ENCODE measurements around the gene SCN3A.
A peak's percentile ranks its signal among the peaks of the same experiment; 100 is the strongest.

Gene SCN3A

GRCh38 chr2:165068487-165068757 lies 135.4 kb downstream of the SCN3A start:
- Histone ChIP-seq H3K4me3 (ENCODE audit: low read length) (peak overlapping the region; percentile 70; the same call in 1 of the 2 replicates), H3K9ac (ENCODE audit: low read depth, low read length) (peak overlapping the region; percentile 72; the same call in 1 of the 2 replicates), H3K4me1 (ENCODE audit: insufficient read depth, low read length) (peaks cover 32% of the 10 kb centered on the region; the same call in 1 of the 2 replicates), H3K27ac (ENCODE audit: low read length) (peak overlapping the region; percentile 91), H3K27me3 (ENCODE audit: insufficient read depth, low read length) (no peaks in the 10 kb centered on the region), H3K36me3 (ENCODE audit: insufficient read depth, low read depth, low read length) (no peaks in the 10 kb centered on the region), H3K9me3 (ENCODE audit: insufficient read depth, low read depth, low read length) (no peaks in the 10 kb centered on the region)

GRCh38 chr2:165067643-165068486 lies 136.0 kb downstream of the SCN3A start:
- no peaks in the 10 kb centered on the region for H3K27me3 ChIP-seq (ENCODE audit: insufficient read depth, low read length)
- H3K36me3 ChIP-seq (ENCODE audit: insufficient read depth, low read depth, low read length): no peaks in the 10 kb centered on the region
- no peaks in the 10 kb centered on the region for H3K9me3 ChIP-seq (ENCODE audit: insufficient read depth, low read depth, low read length)
- H3K4me3 ChIP-seq (ENCODE audit: low read length): peak overlapping the region; percentile 70
- peak overlapping the region; percentile 72; the same call in 1 of the 2 replicates for H3K9ac ChIP-seq (ENCODE audit: low read depth, low read length)
- H3K27ac ChIP-seq (ENCODE audit: low read length): peak overlapping the region; percentile 91
- peaks cover 32% of the 10 kb centered on the region; the same call in 1 of the 2 replicates for H3K4me1 ChIP-seq (ENCODE audit: insufficient read depth, low read length)

DNA sequence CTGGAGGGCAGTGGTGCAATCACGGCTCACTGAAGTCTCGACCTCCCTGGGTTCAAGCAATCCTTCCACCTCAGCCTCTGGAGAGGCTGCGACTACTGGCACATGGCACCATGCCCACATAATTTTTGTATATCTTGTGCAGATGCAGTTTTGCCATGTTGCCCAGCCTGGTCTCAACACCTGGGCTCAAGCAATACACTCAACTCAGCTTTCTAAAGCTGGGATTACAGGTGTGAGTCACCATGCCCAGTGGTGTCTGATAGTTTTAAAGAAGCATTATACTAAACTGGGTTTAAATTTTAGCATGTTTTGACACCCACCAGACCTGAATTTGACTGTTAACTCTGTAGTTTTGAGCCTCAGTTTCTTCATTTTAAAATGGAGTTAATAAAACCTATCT lies 139.1 kb downstream of the SCN3A start:
- no peak overlapping the region for H3K9ac ChIP-seq (ENCODE audit: low read depth, low read length)
- H3K4me3 ChIP-seq (ENCODE audit: low read length): no peak overlapping the region
- H3K36me3 ChIP-seq (ENCODE audit: insufficient read depth, low read depth, low read length): no peaks in the 10 kb centered on the region
- peaks cover 27% of the 10 kb centered on the region; the same call in 1 of the 2 replicates for H3K4me1 ChIP-seq (ENCODE audit: insufficient read depth, low read length)
- H3K27me3 ChIP-seq (ENCODE audit: insufficient read depth, low read length): no peaks in the 10 kb centered on the region
- no peak overlapping the region for H3K27ac ChIP-seq (ENCODE audit: low read length)
- no peaks in the 10 kb centered on the region for H3K9me3 ChIP-seq (ENCODE audit: insufficient read depth, low read depth, low read length)

DNA sequence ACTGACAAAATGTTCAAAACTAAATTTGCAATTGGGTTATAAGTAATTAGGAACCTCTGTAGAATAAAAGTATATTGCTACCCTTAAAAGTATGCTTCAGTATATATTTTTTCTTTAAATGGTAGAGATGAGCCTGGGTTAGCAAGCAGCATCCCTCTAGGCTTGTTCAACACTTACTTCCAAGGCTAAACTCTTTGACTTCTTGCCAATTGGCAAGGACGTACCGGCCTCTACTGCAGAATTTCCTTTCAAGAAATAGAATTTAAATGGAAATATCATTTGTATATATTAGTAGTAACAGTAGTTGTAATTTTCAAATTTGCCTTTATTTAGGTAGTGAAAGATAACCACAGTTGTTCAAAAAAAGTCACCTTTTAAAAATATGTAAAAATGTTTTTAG lies 143.4 kb downstream of the SCN3A start:
- no peak overlapping the region for H3K4me3 ChIP-seq (ENCODE audit: low read length)
- no peaks in the 10 kb centered on the region for H3K27me3 ChIP-seq (ENCODE audit: insufficient read depth, low read length)
- H3K27ac ChIP-seq (ENCODE audit: low read length): no peak overlapping the region
- H3K4me1 ChIP-seq (ENCODE audit: insufficient read depth, low read length): no peaks in the 10 kb centered on the region
- H3K9ac ChIP-seq (ENCODE audit: low read depth, low read length): no peak overlapping the region
- no peaks in the 10 kb centered on the region for H3K36me3 ChIP-seq (ENCODE audit: insufficient read depth, low read depth, low read length)
- no peaks in the 10 kb centered on the region for H3K9me3 ChIP-seq (ENCODE audit: insufficient read depth, low read depth, low read length)

- H3K27me3 ChIP-seq (ENCODE audit: insufficient read depth, low read length): no peaks in the 10 kb centered on the region
- no peaks in the 10 kb centered on the region for H3K4me1 ChIP-seq (ENCODE audit: insufficient read depth, low read length)
- no peak overlapping the region for H3K9ac ChIP-seq (ENCODE audit: low read depth, low read length)
- H3K9me3 ChIP-seq (ENCODE audit: insufficient read depth, low read depth, low read length): no peaks in the 10 kb centered on the region
- H3K36me3 ChIP-seq (ENCODE audit: insufficient read depth, low read depth, low read length): no peaks in the 10 kb centered on the region
- H3K4me3 ChIP-seq (ENCODE audit: low read length): no peak overlapping the region
- no peak overlapping the region for H3K27ac ChIP-seq (ENCODE audit: low read length)
Observed at GRCh38 chr2:165058476-165059265, 145.2 kb downstream of the SCN3A start.

DNA sequence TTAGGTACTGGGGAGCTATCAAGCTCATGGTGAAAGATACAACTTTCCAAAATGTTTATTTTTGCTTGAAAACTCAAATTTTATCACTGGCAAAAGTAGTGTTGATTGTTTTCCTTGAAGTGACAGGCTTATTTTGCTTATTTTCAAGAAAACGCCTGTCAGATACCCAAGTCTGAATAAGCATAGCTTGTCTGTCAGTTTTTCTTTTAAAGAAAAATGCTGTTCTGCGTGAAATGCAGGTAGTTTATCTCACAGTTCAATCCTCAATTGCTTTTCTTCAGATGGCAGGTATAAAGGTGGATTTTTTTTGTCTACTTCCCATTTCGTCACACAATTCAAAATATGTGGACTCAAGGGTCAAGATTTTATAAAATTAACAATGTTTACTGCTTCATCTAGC lies 145.9 kb downstream of the SCN3A start:
- H3K36me3 ChIP-seq (ENCODE audit: insufficient read depth, low read depth, low read length): no peaks in the 10 kb centered on the region
- H3K4me1 ChIP-seq (ENCODE audit: insufficient read depth, low read length): no peaks in the 10 kb centered on the region
- H3K9me3 ChIP-seq (ENCODE audit: insufficient read depth, low read depth, low read length): no peaks in the 10 kb centered on the region
- H3K27ac ChIP-seq (ENCODE audit: low read length): no peak overlapping the region
- no peak overlapping the region for H3K9ac ChIP-seq (ENCODE audit: low read depth, low read length)
- H3K27me3 ChIP-seq (ENCODE audit: insufficient read depth, low read length): no peaks in the 10 kb centered on the region
- no peak overlapping the region for H3K4me3 ChIP-seq (ENCODE audit: low read length)

DNA sequence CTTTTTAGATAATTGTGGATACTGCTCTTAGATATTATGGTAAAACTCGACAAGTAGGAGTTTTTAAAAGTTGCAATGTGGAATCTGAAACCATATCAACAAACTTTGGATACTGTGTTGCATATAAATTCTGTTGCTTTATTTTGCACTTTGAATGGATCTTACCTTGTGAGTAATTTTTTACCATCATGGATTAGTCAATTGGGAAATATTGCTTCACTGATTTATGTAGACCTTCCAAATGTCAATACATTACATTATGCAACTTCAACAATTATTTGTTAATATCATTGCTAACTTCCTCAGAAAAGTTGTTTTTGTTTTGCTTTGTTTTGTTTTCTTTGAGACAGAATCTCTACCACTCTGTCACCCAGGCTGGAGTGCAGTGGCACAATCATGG lies 146.5 kb downstream of the SCN3A start:
- Histone ChIP-seq H3K9ac (ENCODE audit: low read depth, low read length) (no peak overlapping the region), H3K36me3 (ENCODE audit: insufficient read depth, low read depth, low read length) (no peaks in the 10 kb centered on the region), H3K27ac (ENCODE audit: low read length) (no peak overlapping the region), H3K4me3 (ENCODE audit: low read length) (no peak overlapping the region), H3K9me3 (ENCODE audit: insufficient read depth, low read depth, low read length) (no peaks in the 10 kb centered on the region), H3K27me3 (ENCODE audit: insufficient read depth, low read length) (no peaks in the 10 kb centered on the region), H3K4me1 (ENCODE audit: insufficient read depth, low read length) (no peaks in the 10 kb centered on the region)

- Histone ChIP-seq H3K4me1 (ENCODE audit: insufficient read depth, low read length) (no peaks in the 10 kb centered on the region), H3K36me3 (ENCODE audit: insufficient read depth, low read depth, low read length) (no peaks in the 10 kb centered on the region), H3K9me3 (ENCODE audit: insufficient read depth, low read depth, low read length) (no peaks in the 10 kb centered on the region), H3K27ac (ENCODE audit: low read length) (no peak overlapping the region), H3K9ac (ENCODE audit: low read depth, low read length) (no peak overlapping the region), H3K27me3 (ENCODE audit: insufficient read depth, low read length) (no peaks in the 10 kb centered on the region), H3K4me3 (ENCODE audit: low read length) (no peak overlapping the region)
Observed at GRCh38 chr2:165056564-165056963, 147.3 kb downstream of the SCN3A start.

GRCh38 chr2:165055082-165055851 lies 148.6 kb downstream of the SCN3A start:
- Histone ChIP-seq H3K27me3 (ENCODE audit: insufficient read depth, low read length) (no peaks in the 10 kb centered on the region), H3K9me3 (ENCODE audit: insufficient read depth, low read depth, low read length) (no peaks in the 10 kb centered on the region), H3K36me3 (ENCODE audit: insufficient read depth, low read depth, low read length) (no peaks in the 10 kb centered on the region), H3K4me1 (ENCODE audit: insufficient read depth, low read length) (no peaks in the 10 kb centered on the region), H3K4me3 (ENCODE audit: low read length) (no peak overlapping the region), H3K27ac (ENCODE audit: low read length) (no peak overlapping the region), H3K9ac (ENCODE audit: low read depth, low read length) (no peak overlapping the region)

DNA sequence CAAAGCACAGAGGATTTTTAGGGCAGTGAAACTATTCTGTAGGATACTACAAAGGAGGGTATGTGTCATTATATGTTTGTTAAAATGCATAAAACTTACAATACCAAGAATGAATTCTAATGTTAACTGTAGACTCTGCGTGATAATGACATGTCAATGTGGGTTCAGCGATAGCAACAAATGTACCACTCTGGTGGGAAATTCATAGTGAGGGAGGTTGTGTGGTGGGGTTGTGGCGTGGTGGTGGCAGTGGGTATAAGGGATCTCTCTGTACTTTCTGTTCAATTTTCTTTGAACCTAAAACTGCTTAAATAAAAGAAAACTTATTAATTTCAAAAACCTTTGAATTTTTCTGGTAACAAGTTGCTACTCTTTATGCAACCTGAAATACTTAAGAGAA lies 149.2 kb downstream of the SCN3A start:
- H3K4me3 ChIP-seq (ENCODE audit: low read length): no peak overlapping the region

GRCh38 chr2:165044505-165045303 lies 159.1 kb downstream of the SCN3A start:
- Histone ChIP-seq H3K9ac (ENCODE audit: low read depth, low read length) (no peak overlapping the region), H3K27ac (ENCODE audit: low read length) (no peak overlapping the region), H3K4me1 (ENCODE audit: insufficient read depth, low read length) (0 out of 2 replicates have a peak, but pooled peaks cover 7% of the 10 kb centered on the region), H3K4me3 (ENCODE audit: low read length) (no peak overlapping the region), H3K27me3 (ENCODE audit: insufficient read depth, low read length) (no peaks in the 10 kb centered on the region), H3K9me3 (ENCODE audit: insufficient read depth, low read depth, low read length) (no peaks in the 10 kb centered on the region), H3K36me3 (ENCODE audit: insufficient read depth, low read depth, low read length) (no peaks in the 10 kb centered on the region)

More for the DNA sequence above, 149.2 kb downstream of the SCN3A start:
- Histone ChIP-seq H3K4me1 (ENCODE audit: insufficient read depth, low read length) (no peaks in the 10 kb centered on the region), H3K9me3 (ENCODE audit: insufficient read depth, low read depth, low read length) (no peaks in the 10 kb centered on the region), H3K27ac (ENCODE audit: low read length) (no peak overlapping the region), H3K9ac (ENCODE audit: low read depth, low read length) (no peak overlapping the region), H3K27me3 (ENCODE audit: insufficient read depth, low read length) (no peaks in the 10 kb centered on the region), H3K36me3 (ENCODE audit: insufficient read depth, low read depth, low read length) (no peaks in the 10 kb centered on the region)
